ENCODE results near the gene TET3.
"Not testable (repeated sequence)": the region's sequence is repeated elsewhere in the genome, so short reads cannot be mapped to it uniquely, and the experiment has no call there.

TET3 gene

DNA sequence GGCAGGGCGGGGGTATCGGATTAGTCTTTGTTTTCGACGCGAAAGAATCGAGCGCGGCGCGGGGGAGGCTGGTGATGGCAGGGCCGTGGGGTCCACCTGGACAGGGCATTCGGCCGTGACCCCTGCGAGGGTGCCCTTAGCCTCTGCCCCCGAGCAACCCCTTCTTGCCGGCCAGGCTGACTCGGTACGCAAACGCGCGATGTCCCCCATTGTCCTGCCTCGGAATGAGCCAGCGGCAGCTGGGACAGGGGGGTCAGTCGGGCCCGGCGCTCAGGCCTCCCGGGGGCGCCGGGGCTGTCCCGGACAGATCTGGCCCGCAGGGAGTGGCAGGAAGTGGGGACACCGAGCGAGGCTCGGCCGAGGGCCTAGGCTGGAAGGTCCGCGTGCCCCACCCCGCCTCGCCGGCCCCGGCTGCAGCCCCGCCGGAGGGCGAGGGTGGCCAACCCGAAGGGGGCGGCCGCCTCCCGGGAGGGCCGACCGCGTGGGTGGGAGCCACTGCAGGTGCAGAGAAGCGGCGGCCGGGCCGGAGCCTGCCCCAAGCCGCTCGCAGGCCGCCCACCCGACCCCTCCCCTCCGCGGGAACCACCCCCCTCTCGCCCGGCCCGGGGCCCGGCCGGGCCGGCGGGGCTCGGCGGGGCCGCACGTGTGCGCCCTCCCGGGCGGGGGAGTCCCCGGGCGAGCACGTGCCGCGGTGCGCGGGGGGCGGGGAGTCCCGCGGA, at the start of gene TET3:
TET3 (plus strand) TSS at position 708 of the 719 bp plus-strand sequence. CDS start 1,494 bp downstream, outside the sequence.
- no peak for DNase-seq (ENCODE audit: low read depth, low spot score)
- Histone ChIP-seq H3K4me3 (peak within 1 kb of the TSS; percentile 90), H3K9ac (ENCODE audit: insufficient read length) (peak within 1 kb of the TSS; percentile 87), H3K9me3 (ENCODE audit: low read depth, low read length) (no peaks in the 10 kb centered on the region), H3K27ac (peak within 1 kb of the TSS; percentile 61), H3K36me3 (ENCODE audit: insufficient read depth, low read length) (peaks cover 15% of the 10 kb centered on the region)
- TF ChIP-seq EZH2 (IDR thresholded peaks at IDR 0.05): no peak
- TF ChIP-seq POLR2AphosphoS5 (IDR thresholded peaks at IDR 0.05; ENCODE audit: borderline replicate concordance, low read depth, low read length): no peak
- TF ChIP-seq FOXP2 (optimal IDR thresholded peaks at IDR 0.05; ENCODE audit: control extremely low read depth, extremely low read length, insufficient read depth): no peak

DNA sequence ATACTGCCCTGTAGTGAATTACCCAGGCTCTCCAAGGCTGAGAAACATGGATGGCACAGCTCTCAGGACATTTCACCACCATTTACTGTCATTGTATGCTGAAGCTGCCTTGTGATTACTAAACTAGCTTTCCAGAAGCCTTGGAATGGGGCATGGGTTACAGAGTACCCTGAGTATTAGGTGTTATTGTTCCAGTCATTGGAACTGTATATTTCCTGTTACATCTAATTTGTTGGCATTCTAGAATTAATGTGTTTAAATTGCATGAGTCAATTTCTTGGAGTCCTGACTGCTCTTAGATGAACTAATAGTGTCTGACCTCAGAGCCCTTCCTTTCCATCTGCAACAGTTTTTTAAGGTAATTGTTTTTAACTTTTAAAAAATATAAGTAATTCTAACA, 49.1 kb upstream of the TET3 start:
- DNase-seq (ENCODE audit: low read depth, low spot score): no peak
- TF ChIP-seq EZH2 (IDR thresholded peaks at IDR 0.05) (no peak), FOXP2 (optimal IDR thresholded peaks at IDR 0.05; ENCODE audit: control extremely low read depth, extremely low read length, insufficient read depth) (no peak), POLR2AphosphoS5 (IDR thresholded peaks at IDR 0.05; ENCODE audit: borderline replicate concordance, low read depth, low read length) (no peak)
- Histone ChIP-seq H3K9ac (ENCODE audit: insufficient read length) (no peak overlapping the region), H3K4me3 (no peak overlapping the region), H3K36me3 (ENCODE audit: insufficient read depth, low read length) (peaks cover 69% of the 10 kb centered on the region), H3K27ac (no peak overlapping the region), H3K9me3 (ENCODE audit: low read depth, low read length) (no peaks in the 10 kb centered on the region)

DNA sequence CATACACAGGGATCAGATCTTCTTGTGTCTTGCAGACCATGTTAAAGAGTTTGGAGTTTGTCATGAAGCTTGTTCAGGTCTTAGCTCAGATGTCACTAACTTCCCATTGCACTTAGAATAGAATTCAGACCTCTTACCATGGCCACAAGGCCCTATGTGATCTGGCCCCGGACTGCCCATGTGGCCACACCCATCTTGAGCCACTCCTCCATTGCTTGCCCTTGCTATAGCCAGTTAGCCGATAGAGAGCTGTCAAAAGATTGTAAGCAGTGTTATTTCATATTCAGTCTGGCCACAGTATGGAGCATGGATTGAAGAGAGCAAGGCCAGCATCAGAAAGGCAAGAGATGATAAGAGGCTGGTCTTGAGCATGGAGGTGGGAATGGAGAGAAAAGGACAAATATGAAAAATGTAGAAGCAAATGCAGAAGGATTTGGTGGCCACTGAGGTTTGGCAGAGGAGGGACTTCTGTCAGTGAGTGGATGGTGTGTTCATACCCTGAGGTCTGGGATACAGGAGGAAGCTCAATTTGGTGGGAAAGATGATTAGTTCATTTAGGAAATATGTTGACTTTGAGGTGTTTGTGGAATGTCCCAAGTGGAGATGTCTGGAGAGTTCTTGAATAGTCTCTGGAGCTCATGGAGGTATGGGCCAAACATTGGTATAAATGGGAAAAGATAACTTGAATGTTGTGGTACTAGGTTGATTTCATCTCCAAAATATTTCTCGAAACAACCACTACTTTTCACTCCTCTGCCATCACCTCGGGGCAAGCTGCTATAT, 47.4 kb upstream of the TET3 start:
- Histone ChIP-seq H3K9me3 (ENCODE audit: low read depth, low read length) (no peaks in the 10 kb centered on the region), H3K4me3 (no peak overlapping the region), H3K9ac (ENCODE audit: insufficient read length) (no peak overlapping the region), H3K36me3 (ENCODE audit: insufficient read depth, low read length) (peaks cover 66% of the 10 kb centered on the region), H3K27ac (no peak overlapping the region)
- TF ChIP-seq POLR2AphosphoS5 (IDR thresholded peaks at IDR 0.05; ENCODE audit: borderline replicate concordance, low read depth, low read length) (no peak), FOXP2 (optimal IDR thresholded peaks at IDR 0.05; ENCODE audit: control extremely low read depth, extremely low read length, insufficient read depth) (no peak), EZH2 (IDR thresholded peaks at IDR 0.05) (no peak)
- DNase-seq (ENCODE audit: low read depth, low spot score): no peak

DNA sequence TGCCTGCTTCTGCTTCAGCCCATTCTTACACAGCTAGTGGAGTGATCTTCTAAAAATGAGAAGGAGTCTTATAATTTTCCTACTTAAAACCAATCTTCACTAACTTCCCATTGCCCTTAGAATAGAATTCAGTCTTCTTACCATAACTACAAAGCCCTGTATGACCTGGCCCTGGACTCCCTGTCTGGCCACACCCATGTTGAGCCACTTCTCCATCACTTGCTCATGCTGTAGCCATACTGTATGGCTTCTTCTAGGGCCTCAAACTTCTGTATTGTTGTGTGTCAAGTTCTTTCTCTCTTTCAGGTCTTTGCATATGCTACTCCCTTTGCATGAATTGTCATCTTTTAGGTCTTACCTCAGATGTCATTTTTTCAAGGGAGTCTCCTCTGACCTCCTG, 46.8 kb upstream of the TET3 start:
- Histone ChIP-seq H3K9me3 (ENCODE audit: low read depth, low read length) (no peaks in the 10 kb centered on the region), H3K27ac (no peak overlapping the region), H3K4me3 (no peak overlapping the region), H3K9ac (ENCODE audit: insufficient read length) (no peak overlapping the region), H3K36me3 (ENCODE audit: insufficient read depth, low read length) (peaks cover 66% of the 10 kb centered on the region)
- no peak for DNase-seq (ENCODE audit: low read depth, low spot score)
- TF ChIP-seq EZH2 (IDR thresholded peaks at IDR 0.05): no peak
- no peak for TF ChIP-seq POLR2AphosphoS5 (IDR thresholded peaks at IDR 0.05; ENCODE audit: borderline replicate concordance, low read depth, low read length)
- no peak for TF ChIP-seq FOXP2 (optimal IDR thresholded peaks at IDR 0.05; ENCODE audit: control extremely low read depth, extremely low read length, insufficient read depth)

DNA sequence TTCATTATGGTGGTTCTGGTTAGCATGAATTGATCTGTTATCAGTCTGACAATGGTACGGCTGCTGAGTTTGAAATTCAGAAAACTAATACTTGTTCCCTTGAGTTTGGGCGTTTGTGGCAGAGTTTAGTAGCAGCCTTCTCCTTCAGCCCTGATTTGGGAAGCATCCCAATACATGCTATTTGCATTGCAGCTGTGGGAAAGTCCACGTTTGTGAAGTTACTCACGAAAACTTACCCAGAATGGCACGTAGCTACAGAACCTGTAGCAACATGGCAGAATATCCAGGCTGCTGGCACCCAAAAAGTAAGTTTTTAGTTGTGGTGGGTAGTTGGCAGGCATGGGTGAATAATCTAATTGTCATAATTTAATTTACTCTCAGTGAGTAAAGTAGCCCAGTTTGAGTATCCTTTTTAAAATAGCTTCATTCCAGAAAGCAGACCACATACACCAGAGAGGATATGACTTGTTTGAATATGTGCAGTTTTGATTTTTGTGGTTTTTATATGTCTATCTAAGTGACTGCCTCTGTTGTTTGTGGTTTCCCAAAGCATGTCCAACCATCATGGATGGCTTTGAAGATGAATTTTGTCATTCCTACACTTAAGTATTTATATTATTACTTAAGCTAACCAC, 45.9 kb upstream of the TET3 start:
- H3K36me3 ChIP-seq (ENCODE audit: insufficient read depth, low read length): peaks cover 65% of the 10 kb centered on the region

DNA sequence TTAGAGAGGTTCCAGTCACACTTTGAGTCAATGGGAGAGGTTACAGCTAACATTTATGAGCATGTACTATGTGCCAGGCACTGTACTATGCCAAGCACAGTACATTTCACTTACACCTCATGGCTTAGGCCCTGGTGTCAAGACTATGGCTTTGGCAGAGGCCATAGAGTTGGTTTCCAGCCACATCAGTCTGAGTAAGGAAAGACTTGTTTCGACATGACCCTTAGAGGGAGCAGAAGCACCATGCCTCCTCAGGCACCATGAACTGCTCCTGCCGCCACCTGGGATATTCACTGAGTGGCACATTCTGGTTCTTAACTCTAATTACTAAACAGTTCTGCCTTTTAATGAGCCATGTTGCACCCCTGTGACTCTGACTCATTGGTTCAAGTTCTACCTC, 45.3 kb upstream of the TET3 start:
- Histone ChIP-seq H3K27ac (no peak overlapping the region), H3K36me3 (ENCODE audit: insufficient read depth, low read length) (peaks cover 66% of the 10 kb centered on the region), H3K4me3 (no peak overlapping the region), H3K9ac (ENCODE audit: insufficient read length) (no peak overlapping the region), H3K9me3 (ENCODE audit: low read depth, low read length) (no peaks in the 10 kb centered on the region)
- DNase-seq (ENCODE audit: low read depth, low spot score): no peak
- TF ChIP-seq EZH2 (IDR thresholded peaks at IDR 0.05) (no peak), FOXP2 (optimal IDR thresholded peaks at IDR 0.05; ENCODE audit: control extremely low read depth, extremely low read length, insufficient read depth) (no peak)

More for the DNA sequence above, 45.9 kb upstream of the TET3 start:
- no peak for TF ChIP-seq POLR2AphosphoS5 (IDR thresholded peaks at IDR 0.05; ENCODE audit: borderline replicate concordance, low read depth, low read length)
- Histone ChIP-seq H3K4me3 (no peak overlapping the region), H3K9ac (ENCODE audit: insufficient read length) (no peak overlapping the region), H3K9me3 (ENCODE audit: low read depth, low read length) (no peaks in the 10 kb centered on the region), H3K27ac (no peak overlapping the region)
- no peak for DNase-seq (ENCODE audit: low read depth, low spot score)

DNA sequence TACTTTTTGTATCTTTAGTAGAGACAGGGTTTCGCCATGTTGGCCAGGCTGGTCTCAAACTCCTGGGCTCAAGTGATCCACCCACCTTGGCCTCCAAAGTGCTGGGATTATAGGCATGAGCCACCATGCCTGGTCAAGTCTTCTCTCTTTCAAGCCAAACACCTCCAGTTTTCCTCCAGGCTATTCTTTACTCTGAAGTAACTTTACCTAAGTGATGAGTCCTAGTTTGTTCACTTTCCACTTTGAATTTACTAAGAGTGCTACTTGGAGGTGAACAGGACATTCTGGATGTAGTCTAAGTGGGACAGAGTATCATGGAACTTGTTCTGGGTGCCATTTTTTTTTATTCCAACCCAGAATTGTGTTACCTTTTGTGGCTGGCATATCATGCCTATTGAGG, 44.6 kb upstream of the TET3 start:
- H3K9ac ChIP-seq (ENCODE audit: insufficient read length); H3K9me3 ChIP-seq (ENCODE audit: low read depth, low read length); H3K27ac ChIP-seq; H3K4me3 ChIP-seq; DNase-seq (ENCODE audit: low read depth, low spot score): not testable (repeated sequence)
- H3K36me3 ChIP-seq (ENCODE audit: insufficient read depth, low read length): peaks cover 71% of the 10 kb centered on the region

DNA sequence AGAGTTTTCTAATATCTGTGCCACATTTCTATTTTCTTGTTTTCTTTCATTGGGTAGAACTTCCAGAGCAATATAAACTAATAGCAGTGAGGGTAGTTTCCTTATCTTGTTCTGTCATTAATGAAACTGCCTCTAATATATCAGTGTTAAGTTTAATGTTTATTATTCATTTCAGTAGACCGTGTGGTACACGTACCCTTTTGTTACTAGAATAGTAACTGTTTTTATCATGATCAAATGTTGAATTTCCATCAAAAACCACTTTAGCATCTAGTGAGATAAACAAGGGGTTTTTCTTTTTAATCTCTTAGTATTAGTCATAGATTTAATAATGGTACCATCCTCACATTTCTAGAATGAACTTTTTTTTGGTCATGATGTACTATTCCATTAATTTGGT, 42.0 kb upstream of the TET3 start:
- Histone ChIP-seq H3K9me3 (ENCODE audit: low read depth, low read length) (no peaks in the 10 kb centered on the region), H3K36me3 (ENCODE audit: insufficient read depth, low read length) (peaks cover 81% of the 10 kb centered on the region), H3K27ac (no peak overlapping the region), H3K9ac (ENCODE audit: insufficient read length) (no peak overlapping the region), H3K4me3 (no peak overlapping the region)
- no peak for TF ChIP-seq EZH2 (IDR thresholded peaks at IDR 0.05)
- TF ChIP-seq FOXP2 (optimal IDR thresholded peaks at IDR 0.05; ENCODE audit: control extremely low read depth, extremely low read length, insufficient read depth): no peak
- TF ChIP-seq POLR2AphosphoS5 (IDR thresholded peaks at IDR 0.05; ENCODE audit: borderline replicate concordance, low read depth, low read length): no peak
- no peak for DNase-seq (ENCODE audit: low read depth, low spot score)
